ENCODE measurements around the gene KRR1.

- TF ChIP-seq MAX (IDR thresholded peaks at IDR 0.05; ENCODE audit: low read depth) = no peak
- no peak for TF ChIP-seq GABPA (IDR thresholded peaks at IDR 0.05; ENCODE audit: low read depth)
- no peak for TF ChIP-seq CTCF (IDR thresholded peaks at IDR 0.05)
- no peak for TF ChIP-seq EP300 (IDR thresholded peaks at IDR 0.05; ENCODE audit: borderline replicate concordance in 1 of 2, low read depth in 1 of 2, low read length in 1 of 2)
- no peak for TF ChIP-seq RXRA (IDR thresholded peaks at IDR 0.05; ENCODE audit: borderline replicate concordance, low read depth)
- TF ChIP-seq POLR2AphosphoS5 (IDR thresholded peaks at IDR 0.05; ENCODE audit: low read depth, low read length) = no peak
- TF ChIP-seq USF2 (IDR thresholded peaks at IDR 0.05; ENCODE audit: borderline replicate concordance, low read depth, low read length) = no peak
- no peak for TF ChIP-seq NRF1 (IDR thresholded peaks at IDR 0.05; ENCODE audit: low read depth, low read length)
- TF ChIP-seq REST (IDR thresholded peaks at IDR 0.05; ENCODE audit: low read depth, low read length) = no peak
- no peak for TF ChIP-seq EZH2phosphoT487 (IDR thresholded peaks at IDR 0.05; ENCODE audit: borderline replicate concordance, low read depth)
- TF ChIP-seq RCOR1 (IDR thresholded peaks at IDR 0.05; ENCODE audit: low read length) = no peak
Measured at GRCh38 chr12:75551477-75551876, 40.1 kb upstream of the KRR1 start.

Measured in SK-N-SH (cell line).